Erythroblast (primary cell): ENCODE measurements around the gene PROCR.

Experiments
- GATA1 ChIP-seq: IDR thresholded peaks from 2 replicates; pipeline ENCODE4 v1.6.1; 2011; ENCODE audit warnings: low read depth, mild to moderate bottlenecking, control low read depth, low read length, moderate library complexity
- POLR2A ChIP-seq: IDR thresholded peaks from 2 replicates; pipeline ENCODE4 v1.6.1; 2011; ENCODE audit warnings: mild to moderate bottlenecking, low read length

DNA sequence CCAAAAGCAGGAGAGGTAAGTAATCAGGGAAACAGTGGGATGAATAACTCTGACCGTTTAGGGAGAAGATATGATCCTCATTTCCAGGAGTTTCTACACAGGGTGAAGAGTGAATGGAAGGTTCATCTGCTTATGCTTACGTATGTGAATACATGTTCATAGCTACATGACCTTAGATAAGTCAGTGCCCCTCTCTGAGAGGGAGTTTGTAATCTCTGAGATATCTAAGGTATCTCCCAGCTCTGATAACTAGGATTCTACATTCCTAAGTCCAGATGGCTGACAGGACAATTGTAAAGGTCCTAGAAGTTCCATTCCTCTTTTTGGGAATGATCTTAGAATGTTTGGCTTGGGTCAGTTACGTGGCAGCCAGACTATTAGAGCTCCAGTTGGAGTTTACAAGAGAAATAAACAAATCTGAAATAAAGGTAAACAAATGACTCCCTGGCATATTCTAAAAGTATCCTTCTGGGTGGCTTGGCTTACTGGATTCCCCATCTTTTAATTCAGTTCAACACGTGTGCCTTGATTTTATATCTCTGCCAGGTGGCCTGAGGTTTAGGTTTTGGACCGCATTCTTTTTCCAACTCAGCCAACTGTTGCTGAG, 15.8 kb downstream of the PROCR start:
- TF ChIP-seq POLR2A (no peak), GATA1 (no peak)
